GM19328 (cell line): ENCODE results near the gene CD22.
"Not testable (repeated sequence)": the region's sequence is repeated elsewhere in the genome, so short reads cannot be mapped to it uniquely, and the experiment has no call there.

Experiments used
- ATAC-seq: cut with Tn5 transposase; IDR thresholded peaks from one replicate; pipeline ENCODE4 v1.9.1; 2021; ENCODE audit warnings: mild to moderate bottlenecking, moderate library complexity; ENCODE audit not compliant: unreplicated experiment

CD22 gene

GRCh38 chr19:35328851-35329285 is at the start of gene CD22:
Gene CD22 (plus strand): TSS chr19:35329187. CDS start chr19:35332041, 2,854 bp downstream.
- no peak for ATAC-seq

GRCh38 chr19:35279374-35279773 is 49.6 kb upstream of the CD22 start:
- ATAC-seq: no peak

GRCh38 chr19:35279985-35280821 is 48.8 kb upstream of the CD22 start:
- ATAC-seq: no peak

- no peak for ATAC-seq
These were observed 47.7 kb upstream of the CD22 start for GRCh38 chr19:35281303-35281702.

GRCh38 chr19:35284153-35285094 is 44.6 kb upstream of the CD22 start:
- ATAC-seq: no peak

- no peak for ATAC-seq
These were observed 43.9 kb upstream of the CD22 start for GRCh38 chr19:35285095-35285449.

GRCh38 chr19:35285465-35285864 is 43.5 kb upstream of the CD22 start:
- not testable (repeated sequence) for ATAC-seq

GRCh38 chr19:35286101-35286500 is 42.9 kb upstream of the CD22 start:
- not testable (repeated sequence) for ATAC-seq

GRCh38 chr19:35287713-35288112 is 41.3 kb upstream of the CD22 start:
- ATAC-seq: no peak

- no peak for ATAC-seq
These were observed 40.7 kb upstream of the CD22 start for GRCh38 chr19:35288331-35288730.

GRCh38 chr19:35288906-35289305 is 40.1 kb upstream of the CD22 start:
- no peak for ATAC-seq

- ATAC-seq: no peak
These were observed 38.4 kb upstream of the CD22 start for GRCh38 chr19:35290381-35291127.

- ATAC-seq: no peak
These were observed 37.7 kb upstream of the CD22 start for GRCh38 chr19:35291259-35291658.

- no peak for ATAC-seq
These were observed 37.1 kb upstream of the CD22 start, which contains the start of gene MAG for GRCh38 chr19:35291916-35292315. Gene MAG (plus strand): TSS chr19:35292161. CDS start chr19:35295409, 3,248 bp downstream.

- ATAC-seq: no peak
These were observed 36.3 kb upstream of the CD22 start for GRCh38 chr19:35292421-35293362.

GRCh38 chr19:35293363-35293739 is 35.6 kb upstream of the CD22 start:
- no peak for ATAC-seq

- no peak for ATAC-seq
These were observed 35.2 kb upstream of the CD22 start for GRCh38 chr19:35293808-35294207.

GRCh38 chr19:35294328-35294727 is 34.7 kb upstream of the CD22 start:
- ATAC-seq: no peak

GRCh38 chr19:35294859-35295791 is 33.9 kb upstream of the CD22 start:
- no peak for ATAC-seq
